Stimulated activated CD8-positive, alpha-beta memory T cell treated with anti-CD3 and anti-CD28 coated beads, Interleukin-7, amount 100 ng/mL, for 1 hour (primary cell): ENCODE results near the gene LDLRAD3.

Experiments used
- DNase-seq, 2 donors: peaks; one replicate each; pipeline ENCODE4 v3.0.0-alpha.2; 2020; ENCODE audit warnings: low read depth in 2 of 2

The LDLRAD3 gene

DNA sequence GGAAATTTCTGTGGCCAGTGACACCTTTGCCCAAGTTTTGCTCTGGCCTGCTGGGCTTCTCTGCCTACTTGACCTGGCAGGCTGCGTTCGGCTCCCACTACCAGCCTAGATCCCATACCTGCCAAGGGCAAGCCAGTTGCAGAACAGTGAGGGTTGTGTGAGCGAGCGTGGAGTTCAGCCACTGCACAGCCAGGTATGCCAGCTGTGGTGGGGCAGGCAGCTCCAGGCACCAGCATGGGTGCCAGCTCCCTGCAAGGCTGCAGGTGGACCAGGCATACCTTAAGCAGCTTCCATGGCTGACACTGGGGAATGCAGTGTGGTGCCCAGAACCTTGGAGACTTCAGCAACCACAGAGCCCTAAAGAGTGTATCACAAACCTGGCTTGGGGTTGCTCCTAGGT, 133.5 kb downstream of the LDLRAD3 start:
- DNase-seq: no peak

DNA sequence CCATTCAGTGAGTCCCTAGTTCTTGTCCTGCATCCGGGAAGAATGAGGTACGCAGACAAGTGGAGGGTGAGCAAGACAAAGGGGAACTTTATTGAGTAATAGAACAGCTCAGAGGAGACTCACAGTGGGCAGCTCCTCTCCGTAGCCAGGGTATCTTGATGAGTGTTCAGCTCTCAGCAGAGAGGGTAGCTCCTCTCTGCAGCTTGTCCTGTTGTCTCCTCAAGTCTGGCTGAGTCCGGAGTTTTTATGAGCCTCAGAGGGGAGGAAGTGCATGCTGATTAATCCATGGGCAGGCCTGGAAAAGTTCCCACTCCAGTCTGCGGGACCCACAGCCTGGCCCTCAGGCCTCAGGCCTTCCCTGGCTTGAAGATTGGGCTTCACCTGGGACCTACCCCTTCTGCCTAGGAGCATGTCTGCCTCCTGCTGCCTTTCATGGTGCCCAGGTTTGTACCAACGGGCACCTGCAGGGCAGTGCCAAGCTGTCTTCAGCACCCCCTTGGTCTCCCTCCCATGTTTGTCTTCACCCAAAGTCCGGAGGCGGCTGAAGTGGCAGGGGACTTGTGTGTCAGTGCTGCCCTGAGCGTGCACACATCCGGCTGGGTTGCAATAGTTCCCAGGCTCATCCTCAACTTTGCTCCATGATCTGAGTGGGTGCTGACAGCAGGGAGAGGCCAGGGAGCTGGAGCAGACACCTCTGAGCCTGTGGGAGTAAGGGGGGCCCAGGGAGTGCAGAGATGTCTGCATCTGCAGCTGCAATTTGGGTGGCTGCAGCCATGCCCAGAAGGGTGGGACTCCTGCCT, 134.2 kb downstream of the LDLRAD3 start:
- no peak for DNase-seq

DNA sequence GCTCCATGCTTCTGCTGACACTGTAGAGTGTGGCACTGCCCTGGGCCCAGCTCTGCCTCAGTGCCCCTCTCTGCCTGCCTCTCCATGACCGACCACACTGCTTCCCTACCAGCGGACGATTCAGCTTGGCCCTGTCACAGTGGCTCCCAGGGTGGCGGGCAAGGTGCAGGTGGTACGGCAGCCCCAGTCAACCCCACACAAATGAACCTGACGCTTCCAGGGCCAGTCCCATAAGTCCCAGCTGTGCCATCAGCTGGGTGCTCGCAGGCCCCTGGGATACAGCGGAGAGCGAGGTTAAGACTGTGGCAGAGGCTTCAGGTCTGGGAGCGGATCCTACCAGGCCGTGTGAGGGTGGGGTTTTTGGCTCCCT, 134.8 kb downstream of the LDLRAD3 start:
- no peak for DNase-seq

DNA sequence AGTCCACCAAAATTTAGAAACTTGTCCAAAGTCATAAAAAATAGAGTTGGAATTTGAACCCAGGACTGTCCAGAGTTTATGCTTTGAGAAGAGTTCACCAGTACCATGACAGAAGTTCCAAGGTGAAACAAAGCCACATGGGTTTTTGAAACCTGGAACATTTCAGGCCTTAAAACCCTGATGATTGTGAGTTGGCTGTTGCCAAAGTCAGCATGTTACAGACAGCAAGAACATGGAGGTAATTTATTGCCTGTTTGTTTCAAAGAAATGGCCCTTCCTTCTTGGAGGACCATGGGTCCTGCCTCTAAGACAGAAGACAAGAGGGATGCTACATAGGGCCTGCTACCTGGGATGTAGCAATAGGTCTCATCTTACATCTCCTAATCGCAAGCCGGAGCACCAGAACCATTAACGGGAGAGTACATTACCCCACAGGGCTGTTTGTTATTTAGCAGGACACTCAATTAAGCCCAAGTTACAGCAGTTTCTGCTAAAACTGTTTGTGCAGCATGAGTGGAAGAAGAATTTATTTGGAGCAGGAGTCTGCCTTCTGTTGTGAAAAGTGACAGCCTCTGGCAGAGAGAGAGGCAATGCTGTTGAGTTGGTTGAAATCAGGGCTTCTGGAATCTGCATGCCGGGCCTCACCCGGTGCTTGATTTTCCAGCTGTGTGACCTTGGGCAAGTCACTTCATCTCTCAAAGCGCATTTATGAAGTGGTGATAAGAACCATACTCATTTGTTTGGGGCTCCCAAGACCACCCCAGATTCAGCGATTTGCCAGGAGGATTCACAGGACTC, 136.2 kb downstream of the LDLRAD3 start:
- DNase-seq: no peak

DNA sequence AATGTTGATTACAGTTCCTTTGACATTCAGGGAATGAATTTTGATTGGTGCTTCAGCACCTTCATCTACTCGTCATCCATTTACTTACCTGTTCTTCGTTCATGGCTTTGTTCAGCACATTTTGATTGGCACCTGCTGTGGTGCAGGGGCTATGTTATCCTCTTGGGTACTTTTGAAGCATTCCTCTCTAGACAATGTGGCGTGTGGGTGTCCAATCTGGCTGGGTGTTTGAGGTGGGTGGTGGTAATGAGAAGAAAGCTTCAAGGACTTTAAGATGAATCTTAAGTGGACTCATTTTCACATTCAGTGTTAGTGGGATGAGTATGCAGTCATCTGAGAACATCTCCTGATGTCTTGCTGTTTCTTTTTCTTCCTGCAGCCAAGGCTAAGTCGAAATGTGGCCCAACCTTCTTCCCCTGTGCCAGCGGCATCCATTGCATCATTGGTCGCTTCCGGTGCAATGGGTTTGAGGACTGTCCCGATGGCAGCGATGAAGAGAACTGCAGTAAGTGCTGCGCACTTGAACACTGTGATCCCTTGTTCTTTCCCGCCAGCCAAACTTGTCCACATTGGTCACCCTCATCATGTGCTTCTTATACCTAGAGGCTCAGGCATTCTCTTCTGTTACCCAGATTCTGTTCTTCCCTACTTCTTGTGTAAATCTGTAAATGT, 137.5 kb downstream of the LDLRAD3 start:
- no peak for DNase-seq

DNA sequence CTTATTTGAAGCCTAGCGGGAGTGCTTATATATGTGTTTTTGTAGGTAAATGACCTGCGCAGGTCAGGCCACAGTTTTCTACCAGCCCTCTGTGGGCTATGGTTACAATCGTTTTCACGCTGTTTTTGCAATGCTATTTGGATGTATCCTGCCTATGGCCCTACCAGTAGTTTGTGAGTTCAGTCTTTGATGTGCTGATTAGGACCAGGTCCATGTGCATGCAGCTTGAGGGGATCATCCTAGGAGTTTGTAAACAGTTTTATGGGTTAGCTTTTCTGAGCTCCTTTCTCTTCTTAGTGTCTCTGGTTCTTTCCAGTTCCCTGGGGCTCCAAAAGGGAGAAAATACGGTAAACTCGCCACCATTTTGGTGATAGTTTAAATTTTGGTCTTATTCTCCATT, 142.5 kb downstream of the LDLRAD3 start:
- no peak for DNase-seq

DNA sequence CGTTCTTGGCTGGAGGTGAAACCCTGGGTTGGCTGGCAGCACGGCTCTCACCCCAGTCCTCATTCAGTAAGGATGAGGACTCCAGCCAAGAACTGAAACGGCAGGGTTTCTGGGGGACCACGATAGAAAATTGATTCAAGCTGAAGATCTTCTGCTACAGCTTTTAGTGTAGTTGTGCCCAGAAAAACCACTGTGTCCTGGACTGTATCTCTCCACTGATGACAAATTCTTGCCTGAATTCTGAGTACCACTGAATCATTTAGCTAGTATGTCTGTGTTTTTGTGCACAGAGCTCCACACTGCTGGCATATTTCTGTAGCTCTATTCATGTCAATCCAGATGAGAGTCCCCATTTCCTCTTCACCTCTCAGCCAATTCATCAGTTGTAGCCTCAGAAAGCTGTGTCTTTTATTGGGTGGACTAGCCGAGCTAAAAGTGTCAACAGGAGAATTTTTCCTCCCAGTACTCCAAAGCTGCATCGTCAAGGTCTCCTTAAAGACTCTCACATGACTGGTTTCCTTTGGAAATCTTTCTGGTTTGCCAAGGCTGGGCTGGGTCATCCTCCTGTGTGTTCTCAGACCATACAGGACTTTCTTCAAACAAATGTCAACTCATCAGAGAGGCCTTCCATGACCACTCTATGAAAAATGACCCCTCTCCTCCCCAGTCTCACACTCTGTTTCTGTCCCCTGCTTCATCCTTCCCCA, 144.6 kb downstream of the LDLRAD3 start:
- no peak for DNase-seq

DNA sequence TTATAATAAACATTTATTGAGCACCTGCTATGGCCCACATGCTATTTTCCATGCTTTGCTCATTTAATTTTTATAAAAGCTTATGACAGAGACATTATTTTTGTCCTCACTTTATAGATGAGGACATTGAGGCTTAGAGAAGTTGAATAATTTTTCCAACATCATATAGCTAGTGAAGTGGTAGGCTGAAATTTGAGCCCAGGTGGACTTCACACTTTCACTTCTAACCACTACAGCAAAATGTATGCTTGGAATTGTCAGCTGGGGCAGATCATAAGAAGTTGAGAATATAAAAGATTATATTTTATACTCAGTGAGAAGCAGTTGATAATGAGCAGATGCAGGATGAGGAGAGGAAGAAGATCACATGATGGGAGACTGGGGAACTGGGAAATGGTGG, 146.1 kb downstream of the LDLRAD3 start:
- DNase-seq: no peak

DNA sequence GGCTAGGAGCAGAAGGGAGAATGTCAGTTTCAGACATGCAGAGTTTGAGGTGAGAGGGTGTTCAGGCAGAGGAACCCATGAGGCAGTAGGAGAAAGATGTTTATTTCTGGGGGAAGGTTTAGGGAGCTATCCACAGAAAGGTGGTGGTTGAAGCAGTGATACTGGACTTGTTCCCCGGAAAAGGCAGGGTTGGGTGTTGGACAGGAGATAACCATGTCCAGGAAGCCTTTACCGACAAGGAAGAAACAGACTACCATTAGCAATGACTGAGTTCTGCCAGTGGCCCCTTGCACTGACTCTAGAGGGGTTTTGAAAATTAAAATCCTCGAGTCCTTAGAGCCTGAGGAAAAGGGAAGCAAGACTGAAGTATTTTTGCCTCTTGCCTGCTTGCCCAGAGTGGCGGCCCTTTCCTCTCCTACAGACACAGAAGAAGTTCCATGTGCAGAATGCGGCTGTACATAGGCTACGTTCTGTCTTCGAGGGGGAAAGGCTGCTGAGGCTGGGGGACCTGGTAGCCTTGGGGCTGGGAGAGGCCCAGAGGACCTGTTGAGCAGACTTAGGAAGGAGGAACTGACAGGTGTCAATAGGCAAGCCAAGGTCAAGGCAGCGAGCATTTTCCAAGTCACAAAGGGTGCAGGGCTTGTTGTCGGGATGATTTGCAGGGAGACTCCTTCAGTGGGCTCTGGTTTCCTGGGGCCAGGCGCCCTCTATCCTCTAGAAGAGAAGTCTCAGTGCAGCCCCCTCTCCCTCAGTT, 146.7 kb downstream of the LDLRAD3 start:
- no peak for DNase-seq

DNA sequence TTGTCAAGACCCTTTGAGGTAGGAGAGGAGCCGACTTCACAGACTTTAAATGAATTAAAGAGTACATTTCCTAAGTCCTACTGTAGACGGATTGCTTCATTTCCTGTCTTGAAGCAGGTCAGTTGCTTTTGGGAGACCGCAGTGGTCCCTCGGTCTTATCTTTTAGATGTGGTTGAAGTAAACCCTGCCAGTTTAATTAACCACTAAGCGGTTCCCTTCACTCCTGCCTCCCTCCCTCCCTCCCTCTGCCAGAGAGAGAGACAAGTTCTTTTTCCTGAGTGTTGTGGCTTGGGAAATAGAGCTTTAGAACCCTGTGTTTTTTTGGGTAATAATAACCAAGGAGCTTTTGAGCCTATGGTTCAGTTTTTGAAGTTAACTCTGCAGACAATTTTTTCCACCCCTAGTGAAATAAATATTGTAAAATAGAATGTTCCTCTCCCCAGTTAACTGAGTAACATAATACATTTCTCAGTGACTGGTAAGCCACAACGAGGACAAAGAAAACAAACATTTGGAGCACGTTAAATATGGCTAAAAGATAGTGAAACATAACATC, 147.5 kb downstream of the LDLRAD3 start:
- no peak for DNase-seq

DNA sequence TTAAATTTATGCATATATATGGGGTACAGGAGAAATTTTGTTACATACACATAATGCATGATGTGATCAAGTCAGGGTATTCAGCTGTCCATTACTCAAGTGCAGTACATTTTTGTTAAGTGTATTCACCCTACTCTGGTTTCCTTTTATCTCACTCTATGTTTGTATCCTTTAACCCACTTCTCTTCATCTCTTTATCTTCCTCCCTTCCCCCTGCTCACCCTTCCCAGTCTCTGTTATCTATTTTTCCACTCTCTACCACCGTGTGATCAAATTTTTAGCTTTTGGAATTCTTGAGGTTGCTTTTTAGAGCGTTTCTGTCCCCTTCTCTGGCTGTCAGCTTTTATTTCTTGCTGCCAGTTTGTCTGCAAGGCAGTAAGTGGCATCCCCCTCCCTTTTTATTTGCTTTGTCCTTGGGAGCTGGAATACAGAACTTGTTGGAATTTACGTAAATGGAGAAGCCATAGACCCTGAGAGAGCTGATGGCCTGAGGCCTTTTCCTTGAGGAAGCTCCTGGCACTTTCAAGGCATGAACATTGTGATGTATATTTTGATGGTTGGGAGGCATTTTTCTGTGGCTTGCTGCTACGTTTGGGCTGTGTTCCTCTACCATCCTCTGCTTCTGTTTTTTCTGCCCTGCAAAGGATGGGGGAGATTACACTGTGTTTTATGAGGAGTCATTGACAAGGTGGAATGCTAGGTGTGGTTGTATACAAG, 148.6 kb downstream of the LDLRAD3 start:
- DNase-seq: no peak

DNA sequence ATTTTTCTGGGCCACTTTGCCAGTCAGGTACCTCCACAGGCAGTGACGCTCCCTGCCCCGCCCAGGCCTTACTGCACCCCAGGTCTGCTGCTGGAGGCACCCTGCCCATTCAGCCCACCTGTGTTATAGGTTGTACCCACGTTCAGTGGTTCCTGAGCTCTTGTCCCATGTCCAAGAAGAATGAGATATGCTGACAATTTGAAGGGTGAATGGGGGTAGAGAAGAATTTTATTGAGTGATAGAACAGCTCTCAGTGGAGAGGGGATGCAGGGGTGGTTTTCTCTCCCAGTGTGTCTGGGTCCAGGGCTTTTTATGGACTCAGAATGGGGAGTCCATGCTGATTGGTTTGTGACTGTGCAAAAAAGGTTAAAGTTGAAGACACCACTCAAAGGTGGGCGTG, 149.7 kb downstream of the LDLRAD3 start:
- DNase-seq: no peak

DNA sequence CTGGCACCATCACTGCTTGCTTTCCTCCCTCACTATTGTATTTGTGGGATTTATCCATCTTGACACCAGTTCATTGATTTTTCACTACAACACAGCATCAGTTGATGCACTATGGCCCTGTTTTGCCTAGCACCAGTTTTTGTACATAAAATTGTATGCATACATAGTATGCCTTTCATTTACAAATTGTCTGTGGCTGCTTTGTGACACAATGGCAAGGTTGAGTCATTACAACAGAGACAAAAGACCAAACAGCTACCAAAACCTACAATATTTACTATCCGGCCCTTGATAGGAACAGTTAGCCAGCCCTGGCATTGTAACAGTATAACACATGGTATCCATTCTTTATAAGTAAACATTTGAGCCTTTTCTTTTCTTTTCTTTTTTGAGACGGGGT, 150.3 kb downstream of the LDLRAD3 start:
- DNase-seq: no peak

DNA sequence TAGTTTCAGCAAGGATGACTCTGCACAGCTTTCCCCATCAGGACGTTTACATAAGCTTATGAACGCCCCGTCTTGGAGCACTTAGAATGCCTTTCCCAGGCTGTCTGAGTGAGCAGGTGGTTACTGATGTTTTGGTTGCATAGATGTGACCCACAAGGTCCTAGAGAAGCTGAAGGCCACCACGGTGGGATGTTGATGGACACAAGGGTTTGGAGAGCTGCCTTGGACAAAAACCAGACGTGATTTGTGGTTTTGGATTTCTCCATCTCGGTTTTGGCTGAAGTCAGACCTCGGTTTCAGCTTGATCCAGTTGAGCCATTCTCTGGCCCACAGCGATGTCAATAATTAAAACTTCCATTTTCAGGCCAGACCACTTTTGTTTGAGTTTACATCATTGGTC, 151.9 kb downstream of the LDLRAD3 start:
- DNase-seq: no peak

DNA sequence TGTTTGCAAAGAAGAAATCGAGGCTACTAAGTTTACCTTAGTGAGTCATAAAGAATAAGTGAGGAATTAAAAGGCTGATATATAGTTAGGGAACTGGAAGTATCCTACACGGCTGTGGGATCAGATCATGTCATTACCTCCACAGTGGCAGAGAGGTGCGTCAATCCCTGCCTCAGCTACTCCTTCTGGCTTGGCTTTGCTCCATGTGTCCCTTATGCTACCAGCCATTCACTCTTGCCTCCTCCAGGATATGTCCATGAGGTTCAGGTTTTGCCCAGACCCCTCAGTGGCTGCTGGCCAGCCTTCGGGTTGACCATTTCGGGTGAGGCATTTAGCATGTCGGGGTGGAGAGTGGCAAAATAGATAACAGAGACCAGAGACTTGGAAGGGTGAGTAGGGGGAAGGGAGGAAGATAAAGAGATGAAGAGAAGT, 153.4 kb downstream of the LDLRAD3 start:
- no peak for DNase-seq

DNA sequence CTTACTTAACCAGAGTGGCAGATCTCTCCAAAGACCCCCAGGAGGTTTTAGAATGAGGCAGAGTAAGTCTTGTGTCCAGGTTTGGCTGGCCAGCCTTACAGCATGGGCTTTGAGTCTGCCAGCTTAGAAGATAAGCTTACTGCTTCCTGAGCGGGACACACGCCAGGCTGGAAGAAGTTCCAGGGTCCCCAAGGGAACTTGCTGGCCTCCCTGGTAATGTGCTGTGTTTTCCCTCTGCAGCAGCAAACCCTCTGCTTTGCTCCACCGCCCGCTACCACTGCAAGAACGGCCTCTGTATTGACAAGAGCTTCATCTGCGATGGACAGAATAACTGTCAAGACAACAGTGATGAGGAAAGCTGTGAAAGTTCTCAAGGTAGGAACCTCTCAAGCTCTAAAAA, 154.2 kb downstream of the LDLRAD3 start:
- no peak for DNase-seq

DNA sequence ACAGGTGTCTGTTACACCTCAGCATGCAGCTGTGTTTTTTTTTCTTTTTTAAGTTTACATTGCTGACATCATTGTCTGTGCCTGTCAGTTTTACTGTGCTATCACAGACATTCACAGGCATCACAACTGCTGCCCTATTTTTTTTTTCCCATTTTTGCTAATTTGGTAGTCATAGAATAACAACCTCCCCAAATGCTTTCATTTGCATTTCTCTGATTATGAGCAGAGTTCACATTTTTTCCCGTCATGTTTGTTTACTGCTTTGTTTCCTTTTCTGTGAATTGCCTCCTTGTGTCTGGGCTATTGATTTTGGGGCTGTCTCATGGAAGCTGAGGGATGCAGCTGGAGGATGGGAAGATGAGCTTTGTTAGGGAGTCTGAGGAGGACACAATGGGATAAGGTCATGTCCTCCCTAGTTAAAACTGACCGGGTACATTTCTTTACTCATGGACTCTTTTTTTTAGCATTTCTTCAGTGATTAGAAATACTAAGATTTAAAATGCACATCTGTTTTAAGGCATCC, 155.1 kb downstream of the LDLRAD3 start:
- no peak for DNase-seq

DNA sequence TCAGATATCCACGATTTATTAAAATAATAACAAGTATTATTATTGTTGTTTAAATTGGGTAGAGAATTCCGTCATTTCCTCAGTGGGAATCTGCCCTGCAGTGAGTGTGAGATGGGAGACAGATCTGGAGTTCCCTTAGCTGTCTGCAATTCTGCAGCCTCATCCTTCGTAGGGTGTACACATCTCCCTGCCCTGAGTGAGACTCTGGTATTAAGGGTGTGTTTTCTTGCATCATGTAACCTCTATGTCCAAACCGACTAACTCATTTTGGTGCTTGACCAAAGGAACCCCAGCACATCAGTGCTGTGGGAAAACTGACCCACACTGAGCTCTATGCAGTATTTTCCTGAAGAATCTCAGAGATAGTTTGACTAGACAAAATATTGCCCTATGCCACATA, 157.6 kb downstream of the LDLRAD3 start:
- DNase-seq: no peak

DNA sequence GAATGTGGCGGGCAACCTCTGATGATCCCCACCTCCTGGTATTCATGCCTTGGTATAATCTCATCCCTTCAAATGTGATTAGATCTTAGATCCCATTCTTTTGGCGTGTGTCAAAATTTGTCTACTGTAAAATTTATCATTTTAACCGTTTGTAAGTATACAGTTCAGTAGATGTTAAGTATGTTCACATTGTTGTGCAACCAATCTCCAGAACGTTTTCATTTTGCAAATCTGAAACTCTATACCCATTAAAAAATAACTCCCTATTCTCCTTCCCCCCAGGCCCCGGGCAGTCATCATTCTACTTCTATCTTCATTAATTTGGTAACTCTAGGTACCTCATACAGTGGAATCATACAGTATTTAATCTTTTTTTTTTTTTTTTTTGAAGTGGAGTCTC, 159.0 kb downstream of the LDLRAD3 start:
- no peak for DNase-seq

DNA sequence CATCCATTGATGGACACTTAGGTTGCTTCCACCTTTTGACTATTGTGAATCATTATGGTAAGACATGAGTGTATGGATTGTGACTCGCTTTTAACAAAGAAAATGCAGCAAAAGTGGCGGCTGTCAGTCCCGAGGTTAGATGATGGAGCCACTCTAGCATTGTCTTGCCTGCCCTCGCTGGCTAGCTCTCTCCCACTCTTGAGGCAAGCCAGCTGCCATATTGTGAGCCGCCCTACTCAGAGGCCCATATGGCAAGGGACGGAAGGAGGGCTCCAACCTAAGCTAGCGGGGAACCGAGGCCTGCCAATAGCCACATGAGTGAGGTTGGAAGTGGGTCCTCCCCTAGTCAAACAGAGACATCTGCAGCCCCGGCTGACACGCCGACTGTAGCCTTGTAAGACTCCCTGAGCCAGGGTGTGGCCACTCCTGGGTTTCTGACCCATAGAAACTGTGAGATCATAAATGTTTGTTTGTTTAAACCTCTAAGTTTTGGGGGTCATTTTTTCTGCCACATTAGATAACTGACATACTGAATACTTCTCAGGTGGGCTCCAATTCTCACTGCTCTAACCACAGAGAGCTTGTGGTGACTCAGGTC, 160.2 kb downstream of the LDLRAD3 start:
- DNase-seq: no peak
